ENCODE measurements around the gene RAB11FIP5. TPM values are rescaled to one million over a fixed set of nuclear protein-coding genes. Genes with fewer than 3 reads are reported as not detected.

The RAB11FIP5 gene
- total RNA-seq, 1 donor from 2014 or later, result 3.5 TPM

DNA sequence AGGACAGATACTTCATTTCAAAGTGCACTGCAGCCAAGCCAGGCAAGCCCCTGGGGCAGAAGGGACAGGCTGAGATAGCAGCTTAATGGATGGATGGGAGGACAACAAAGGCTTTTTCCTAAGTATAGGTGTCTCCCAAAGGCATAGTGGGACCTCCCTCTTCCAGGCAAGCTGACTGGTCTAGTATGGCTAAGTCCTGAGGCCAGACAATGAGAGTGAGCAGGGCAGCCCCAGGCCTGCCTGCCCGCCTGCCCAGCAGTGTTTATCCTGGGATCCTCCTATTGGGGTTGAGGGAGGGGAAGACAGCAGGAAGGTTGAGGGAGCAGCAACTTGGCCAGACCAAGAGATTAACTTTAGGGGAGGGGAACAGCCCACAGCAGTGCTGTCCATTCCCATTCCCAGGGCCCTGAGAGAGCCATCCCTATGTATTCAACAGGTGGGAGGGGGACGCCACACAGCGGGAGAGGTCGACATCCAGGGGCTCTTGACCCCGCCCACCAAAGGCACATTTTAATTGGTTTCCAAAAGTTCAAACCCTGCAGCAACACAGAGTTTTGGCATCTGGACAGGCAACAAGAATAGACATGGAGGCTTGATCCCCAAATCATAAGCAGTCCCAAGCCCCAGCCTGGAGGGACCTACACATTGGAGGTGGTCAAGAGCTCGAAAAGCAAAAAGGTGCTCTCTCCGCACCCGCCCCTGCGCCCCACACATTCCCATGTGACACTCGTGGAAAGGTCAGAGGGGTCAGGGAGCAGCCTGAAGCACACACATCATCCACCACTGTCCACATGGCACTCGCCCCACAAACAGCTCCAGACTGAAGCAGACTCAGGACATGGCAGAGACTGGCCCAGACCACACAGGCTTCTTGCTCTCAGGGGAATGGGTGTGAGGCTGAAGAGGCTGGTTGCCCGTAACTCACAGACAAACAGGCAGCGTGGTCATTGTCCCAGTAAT lies 38.4 kb downstream of the RAB11FIP5 start:
- ChIA-PET POLR2A (interaction anchor here (0.6 kb wide), 1 partner anchor 28 kb away, joined by 4 read pairs; no protein-coding TSS in a partner anchor), CTCF (interaction anchor here (1.6 kb wide), 1 partner anchor 103 kb away, joined by 5 read pairs; no protein-coding TSS in a partner anchor)
- ATAC-seq (ENCODE audit: low read depth) (no peak), DNase-seq (no peak)
- TF ChIP-seq, protein P1, sequence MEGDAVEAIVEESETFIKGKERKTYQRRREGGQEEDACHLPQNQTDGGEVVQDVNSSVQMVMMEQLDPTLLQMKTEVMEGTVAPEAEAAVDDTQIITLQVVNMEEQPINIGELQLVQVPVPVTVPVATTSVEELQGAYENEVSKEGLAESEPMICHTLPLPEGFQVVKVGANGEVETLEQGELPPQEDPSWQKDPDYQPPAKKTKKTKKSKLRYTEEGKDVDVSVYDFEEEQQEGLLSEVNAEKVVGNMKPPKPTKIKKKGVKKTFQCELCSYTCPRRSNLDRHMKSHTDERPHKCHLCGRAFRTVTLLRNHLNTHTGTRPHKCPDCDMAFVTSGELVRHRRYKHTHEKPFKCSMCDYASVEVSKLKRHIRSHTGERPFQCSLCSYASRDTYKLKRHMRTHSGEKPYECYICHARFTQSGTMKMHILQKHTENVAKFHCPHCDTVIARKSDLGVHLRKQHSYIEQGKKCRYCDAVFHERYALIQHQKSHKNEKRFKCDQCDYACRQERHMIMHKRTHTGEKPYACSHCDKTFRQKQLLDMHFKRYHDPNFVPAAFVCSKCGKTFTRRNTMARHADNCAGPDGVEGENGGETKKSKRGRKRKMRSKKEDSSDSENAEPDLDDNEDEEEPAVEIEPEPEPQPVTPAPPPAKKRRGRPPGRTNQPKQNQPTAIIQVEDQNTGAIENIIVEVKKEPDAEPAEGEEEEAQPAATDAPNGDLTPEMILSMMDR (IDR thresholded peaks at IDR 0.05), result no peak
- Mint-ChIP-seq H3K4me1 (peaks cover 16% of the 10 kb centered on the region), H3K36me3 (ENCODE audit: low read depth) (peaks cover 5% of the 10 kb centered on the region), H3K27ac (no peak overlapping the region), H3K4me3 (no peak overlapping the region), H3K27me3 (no peaks in the 10 kb centered on the region), H3K9me3 (no peaks in the 10 kb centered on the region)
- intact Hi-C loops (cut with micrococcal nuclease), result loop anchor here (5.0 kb wide), 2 partner anchors 1578 to 1942 kb away; partner anchors contain the start of genes MCEE, MPHOSPH10 and SEMA4F

DNA sequence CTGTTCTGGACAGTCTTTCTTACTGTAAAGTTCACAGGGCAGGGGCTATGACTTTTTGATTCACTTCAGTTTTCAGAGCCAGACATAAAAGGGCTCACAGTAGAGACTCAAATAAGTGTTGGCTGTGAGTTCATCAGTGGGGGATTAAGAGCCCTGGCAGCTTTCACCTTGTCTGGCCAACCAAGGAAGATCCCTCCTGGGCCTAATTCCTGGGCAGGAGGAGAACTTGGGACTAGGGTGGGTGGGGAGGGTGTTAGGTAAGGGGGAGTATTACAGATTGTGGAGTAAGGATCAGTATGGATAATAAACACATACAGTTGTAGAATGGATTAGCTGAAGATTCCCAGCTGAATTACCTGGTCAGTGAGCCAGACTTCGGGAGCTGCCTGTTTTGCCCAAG lies 40.3 kb downstream of the RAB11FIP5 start:
- CTCF ChIA-PET, result interaction anchor here (0.8 kb wide), 1 partner anchor 13 kb away, joined by 3 read pairs; no protein-coding TSS in a partner anchor
- TF ChIP-seq, protein P1 (IDR thresholded peaks at IDR 0.05), result no peak
- intact Hi-C loops (cut with micrococcal nuclease), result loop anchor here (1.0 to 5.0 kb wide), 3 partner anchors 13 to 1940 kb away; partner anchors contain the start of genes MCEE, MPHOSPH10 and SEMA4F
- Mint-ChIP-seq H3K4me3 (peak overlapping the region; percentile 90), H3K27ac (peak overlapping the region; percentile 94), H3K9me3 (no peaks in the 10 kb centered on the region), H3K27me3 (no peaks in the 10 kb centered on the region), H3K4me1 (peaks cover 18% of the 10 kb centered on the region), H3K36me3 (ENCODE audit: low read depth) (peaks cover 5% of the 10 kb centered on the region)
- ATAC-seq (ENCODE audit: low read depth) (no peak), DNase-seq (no peak)
- POLR2A ChIA-PET, result interaction anchor here (1.6 kb wide), 1 partner anchor 313 kb away, joined by 3 read pairs; the partner anchor contains the start of gene ALMS1

DNA sequence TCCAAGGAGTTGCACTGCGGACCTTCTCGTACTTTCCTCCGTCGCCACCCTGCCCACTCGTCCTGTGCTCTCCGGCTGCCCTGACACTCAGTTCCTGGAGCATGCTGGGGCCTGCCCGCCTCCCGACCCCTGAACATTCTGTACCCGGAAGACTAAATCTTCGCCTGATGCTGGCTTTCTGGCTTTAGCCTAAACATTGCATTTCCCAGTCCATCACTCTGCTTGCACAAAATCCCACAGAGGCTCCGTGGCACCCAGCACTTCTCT lies 40.7 kb downstream of the RAB11FIP5 start:
- Mint-ChIP-seq H3K27me3 (no peaks in the 10 kb centered on the region), H3K27ac (peak overlapping the region; percentile 94), H3K36me3 (ENCODE audit: low read depth) (peaks cover 5% of the 10 kb centered on the region), H3K4me3 (peak overlapping the region; percentile 90), H3K4me1 (peaks cover 18% of the 10 kb centered on the region), H3K9me3 (no peaks in the 10 kb centered on the region)
- CTCF ChIA-PET, result interaction anchor here (0.8 to 1.1 kb wide), 3 partner anchors 14 to 105 kb away, joined by 3 to 4 read pairs (median 3); no protein-coding TSS in a partner anchor
- ATAC-seq (ENCODE audit: low read depth) (no peak), DNase-seq (no peak)
- intact Hi-C loops (cut with micrococcal nuclease), result loop anchor here (1.0 to 5.0 kb wide), 3 partner anchors 13 to 1940 kb away; partner anchors contain the start of genes MCEE, MPHOSPH10 and SEMA4F
- TF ChIP-seq, protein P1 (IDR thresholded peaks at IDR 0.05), result no peak
- POLR2A ChIA-PET, result interaction anchor here (1.2 to 2.8 kb wide), 5 partner anchors 40 to 2000 kb away, joined by 3 to 22 read pairs (median 4); partner anchors contain the start of genes ALMS1, CCT7 and PRADC1

DNA sequence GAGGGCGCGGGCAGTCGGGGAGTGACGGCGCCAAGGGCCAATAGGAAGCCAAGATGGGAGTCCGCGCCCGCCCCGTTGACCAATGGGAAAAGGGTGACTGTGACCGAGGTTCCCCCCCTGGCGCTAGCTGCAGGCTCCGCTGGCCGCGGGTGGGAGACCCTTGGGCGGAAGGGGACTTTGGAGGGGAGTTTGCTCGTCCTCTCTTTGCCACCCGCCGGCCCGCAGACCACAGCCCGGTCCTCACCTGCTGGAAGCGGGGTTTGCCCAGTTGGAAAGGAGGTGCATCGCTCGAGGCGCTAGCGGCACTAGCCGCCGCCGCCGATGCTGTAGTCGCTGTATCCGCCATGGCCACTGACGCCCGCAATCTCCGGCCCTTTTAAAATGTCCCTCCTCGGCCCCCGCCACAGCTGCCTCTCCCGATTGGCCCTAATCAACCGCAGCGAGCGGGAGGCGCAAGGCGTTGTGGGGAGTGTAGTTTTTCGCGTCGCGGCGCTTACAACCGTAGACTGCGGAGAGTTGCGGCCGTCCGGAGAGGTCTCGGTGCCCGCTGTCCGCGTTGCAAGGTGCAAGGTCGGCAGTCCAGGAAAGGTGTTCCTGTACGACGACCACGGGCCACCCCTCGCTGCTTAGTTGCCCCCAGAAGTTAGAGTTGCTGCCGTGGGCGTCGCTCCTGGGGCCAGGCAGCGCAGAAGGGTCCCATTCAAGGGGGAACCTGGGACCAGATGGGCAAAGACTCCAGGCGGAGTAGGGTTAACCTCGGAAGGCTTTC lies 41.2 kb downstream of the RAB11FIP5 start, which contains the start of gene SFXN5:
SFXN5 (minus strand) TSS at position 353 of the 769 bp plus-strand sequence; CDS start at position 346, 7 bp downstream.
- POLR2A ChIA-PET, result interaction anchor here (1.0 to 2.8 kb wide), 6 partner anchors 40 to 2000 kb away, joined by 3 to 22 read pairs (median 4); partner anchors contain the start of genes ALMS1, CCT7 and PRADC1
- H3K9me3 Mint-ChIP-seq, result no peaks in the 10 kb centered on the region
- ATAC-seq (ENCODE audit: low read depth), result peak; percentile 89

More for the DNA sequence above, 41.2 kb downstream of the RAB11FIP5 start, which contains the start of gene SFXN5:
- Mint-ChIP-seq H3K36me3 (ENCODE audit: low read depth) (peaks cover 5% of the 10 kb centered on the region), H3K27me3 (no peaks in the 10 kb centered on the region), H3K4me3 (peak within 1 kb of the TSS; percentile 90), H3K4me1 (peaks cover 18% of the 10 kb centered on the region), H3K27ac (peak within 1 kb of the TSS; percentile 94)
- peak; percentile 99 for DNase-seq
- intact Hi-C loops (cut with micrococcal nuclease), result loop anchor here (1.0 to 5.0 kb wide), 12 partner anchors 14 to 1939 kb away; partner anchors contain the start of genes ALMS1, CCT7, EMX1 and MCEE
- TF ChIP-seq, protein P1 (IDR thresholded peaks at IDR 0.05), result no peak
- CTCF ChIA-PET, result interaction anchor here (1.0 to 1.1 kb wide), 2 partner anchors 98 to 105 kb away, joined by 3 to 4 read pairs; no protein-coding TSS in a partner anchor
